Measurements from ENCODE around the gene POP7. TPM values are rescaled to one million over a fixed set of nuclear protein-coding genes. Genes with fewer than 3 reads are reported as not detected.
"Not testable (repeated sequence)": the region's sequence is repeated elsewhere in the genome, so short reads cannot be mapped to it uniquely, and the experiment has no call there.

Gene POP7
- total RNA-seq, result 10 to 100 TPM; 39.8 to 76.3 (median 63.0) TPM

GRCh38 chr7:100705753-100706671 lies at the start of gene POP7:
Gene POP7, plus strand, starts transcription at chr7:100706121. Its CDS starts 710 bp downstream, at chr7:100706831.
- Histone ChIP-seq H3K36me3 (peaks cover 0 to 4% of the 10 kb centered on the region in 2 donors), H3K27ac (peak within 1 kb of the TSS; percentile 92 to 98 (median 93)), H3K4me3 (peak within 1 kb of the TSS; percentile 92 to 97 (median 96)), H3K9me3 (no peaks in the 10 kb centered on the region), H3K27me3 (no peaks in the 10 kb centered on the region), H3K4me1 (peaks cover 14 to 17% of the 10 kb centered on the region in 2 donors)
- peak; percentile 58 to 60 for TF ChIP-seq POLR2A (IDR thresholded peaks at IDR 0.05)
- TF ChIP-seq, protein P1, sequence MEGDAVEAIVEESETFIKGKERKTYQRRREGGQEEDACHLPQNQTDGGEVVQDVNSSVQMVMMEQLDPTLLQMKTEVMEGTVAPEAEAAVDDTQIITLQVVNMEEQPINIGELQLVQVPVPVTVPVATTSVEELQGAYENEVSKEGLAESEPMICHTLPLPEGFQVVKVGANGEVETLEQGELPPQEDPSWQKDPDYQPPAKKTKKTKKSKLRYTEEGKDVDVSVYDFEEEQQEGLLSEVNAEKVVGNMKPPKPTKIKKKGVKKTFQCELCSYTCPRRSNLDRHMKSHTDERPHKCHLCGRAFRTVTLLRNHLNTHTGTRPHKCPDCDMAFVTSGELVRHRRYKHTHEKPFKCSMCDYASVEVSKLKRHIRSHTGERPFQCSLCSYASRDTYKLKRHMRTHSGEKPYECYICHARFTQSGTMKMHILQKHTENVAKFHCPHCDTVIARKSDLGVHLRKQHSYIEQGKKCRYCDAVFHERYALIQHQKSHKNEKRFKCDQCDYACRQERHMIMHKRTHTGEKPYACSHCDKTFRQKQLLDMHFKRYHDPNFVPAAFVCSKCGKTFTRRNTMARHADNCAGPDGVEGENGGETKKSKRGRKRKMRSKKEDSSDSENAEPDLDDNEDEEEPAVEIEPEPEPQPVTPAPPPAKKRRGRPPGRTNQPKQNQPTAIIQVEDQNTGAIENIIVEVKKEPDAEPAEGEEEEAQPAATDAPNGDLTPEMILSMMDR (IDR thresholded peaks at IDR 0.05 in 4 of 5, conservative IDR thresholded peaks at IDR 0.05 in 1 of 5), result no peak
- peak; percentile 98 for ATAC-seq
- intact Hi-C loops (cut with DNase I; ENCODE audit: low total_unique reads), result loop anchor here (1.0 to 10.0 kb wide), 8 partner anchors 13 to 351 kb away; partner anchors contain the start of genes ACHE, GNB2, MOSPD3 and SLC12A9
- peak; percentile 97 to 98 for DNase-seq
- in situ Hi-C loops (cut with MboI; ENCODE audit: low sequenced_read_pairs in 4 of 4), result loop anchor here (10.0 to 25.0 kb wide), 4 partner anchors 149 to 244 kb away; partner anchors contain the start of genes SLC12A9 (in 3 of the 4), TRIP6 (in 2 of the 4) and SPACDR (in 1 of the 4)

DNA sequence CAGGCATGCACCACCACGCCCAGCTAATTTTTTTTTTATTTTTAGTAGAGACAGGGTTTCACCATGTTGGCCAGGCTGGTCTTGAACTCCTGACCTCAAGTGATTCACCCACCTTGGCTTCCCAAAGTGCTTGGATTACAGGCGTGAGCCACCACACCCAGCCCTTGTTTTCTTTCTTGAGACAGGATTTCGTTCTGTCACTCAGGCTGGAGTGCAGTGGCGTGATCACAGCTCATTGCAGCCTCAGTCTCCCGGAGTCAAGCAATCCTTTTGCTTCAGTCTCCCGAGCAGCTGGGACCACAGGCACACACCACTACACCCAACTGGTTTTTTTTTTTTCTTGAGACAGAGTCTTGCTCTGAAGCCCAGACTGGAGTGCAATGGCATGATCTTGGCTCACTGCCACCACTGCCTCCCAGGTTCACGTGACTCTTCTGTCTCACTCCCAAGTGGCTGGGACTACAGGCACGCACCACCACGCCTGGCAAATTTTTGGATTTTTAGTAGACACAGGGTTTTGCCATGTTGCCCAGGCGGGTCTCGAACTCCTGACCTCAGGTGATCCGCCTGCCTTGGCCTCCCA lies 43.6 kb upstream of the POP7 start:
- H3K4me3 ChIP-seq; intact Hi-C loops (cut with DNase I; ENCODE audit: low total_unique reads); in situ Hi-C loops (cut with MboI; ENCODE audit: low sequenced_read_pairs in 4 of 4); H3K36me3 ChIP-seq; H3K27ac ChIP-seq; ATAC-seq; DNase-seq; H3K4me1 ChIP-seq; H3K9me3 ChIP-seq: not testable (repeated sequence)
- peaks cover 10 to 17% (median 16%) of the 10 kb centered on the region in 3 donors for H3K27me3 ChIP-seq

- Histone ChIP-seq H3K9me3 (no peaks in the 10 kb centered on the region), H3K4me3 (no peak overlapping the region), H3K36me3 (no peaks in the 10 kb centered on the region), H3K27me3 (no peaks in the 10 kb centered on the region), H3K27ac (no peak overlapping the region), H3K4me1 (no peaks in the 10 kb centered on the region)
- no peak for DNase-seq
- no peak for ATAC-seq
- in situ Hi-C loops (cut with MboI; ENCODE audit: low sequenced_read_pairs in 4 of 4) (no loop called here), intact Hi-C loops (cut with DNase I; ENCODE audit: low total_unique reads) (no loop called here)
- TF ChIP-seq POLR2A (IDR thresholded peaks at IDR 0.05), result no peak
- TF ChIP-seq, protein P1 (IDR thresholded peaks at IDR 0.05 in 4 of 5, conservative IDR thresholded peaks at IDR 0.05 in 1 of 5), result no peak
These were observed 40.7 kb upstream of the POP7 start for GRCh38 chr7:100665168-100665726.

DNA sequence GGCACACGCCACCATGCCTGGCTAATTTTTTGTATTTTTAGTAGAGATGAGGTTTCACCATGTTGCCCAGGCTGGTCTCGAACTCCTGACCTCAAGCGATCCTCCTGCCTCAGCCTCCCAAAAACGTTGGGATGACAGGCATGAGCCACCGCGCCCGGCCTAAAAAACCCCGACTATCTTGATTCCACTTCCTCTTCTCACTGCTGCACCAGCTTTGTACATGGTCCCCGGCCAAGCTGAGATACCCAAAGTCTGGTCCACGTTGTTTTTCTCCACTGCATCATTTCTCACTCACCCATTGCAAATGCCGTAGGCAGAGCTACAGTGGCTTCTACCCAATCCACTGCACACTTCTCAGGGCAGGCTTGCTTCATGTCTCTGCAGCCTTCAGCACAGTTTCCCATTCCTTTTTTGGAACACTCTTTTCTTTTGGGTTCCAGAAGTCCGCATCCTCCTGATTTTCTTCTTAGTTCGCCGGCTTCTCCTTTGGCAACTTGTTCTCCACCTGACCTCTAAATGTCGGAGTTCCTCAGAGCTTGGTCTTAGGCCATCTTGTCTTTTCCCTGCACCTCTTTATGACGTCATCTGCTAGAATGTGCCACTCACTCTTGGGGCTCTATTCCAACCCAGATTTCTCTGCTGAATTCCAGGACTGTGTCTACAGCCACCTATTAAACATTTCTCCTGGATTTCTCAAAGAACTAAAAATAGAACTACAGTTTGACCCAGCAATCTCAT lies 38.4 kb upstream of the POP7 start:
- Histone ChIP-seq H3K36me3 (no peaks in the 10 kb centered on the region), H3K9me3 (no peaks in the 10 kb centered on the region), H3K27me3 (no peaks in the 10 kb centered on the region), H3K27ac (no peak overlapping the region), H3K4me3 (no peak overlapping the region), H3K4me1 (no peaks in the 10 kb centered on the region)
- TF ChIP-seq, protein P1 (IDR thresholded peaks at IDR 0.05 in 4 of 5, conservative IDR thresholded peaks at IDR 0.05 in 1 of 5), result no peak
- no peak for TF ChIP-seq POLR2A (IDR thresholded peaks at IDR 0.05)
- no peak for ATAC-seq
- in situ Hi-C loops (cut with MboI; ENCODE audit: low sequenced_read_pairs in 4 of 4), result no loop called here
- no peak for DNase-seq
- intact Hi-C loops (cut with DNase I; ENCODE audit: low total_unique reads), result no loop called here
